ENCODE results near the gene TNNT2. TPM values are rescaled to one million over a fixed set of nuclear protein-coding genes. Genes with fewer than 3 reads are reported as not detected.

The TNNT2 gene
- total and polyA plus RNA-seq, 2 donors (not counting 3 experiments of a cell fraction or from before 2014, with no cell fraction given), result not detected

GRCh38 chr1:201393076-201393475 lies 15.6 kb upstream of the TNNT2 start:
- H4K20me1 ChIP-seq (replicated peaks; ENCODE audit: control insufficient read depth, extremely low read depth, insufficient read depth, low read length), result no peaks in the 10 kb centered on the region
- H3K4me1 ChIP-seq (ENCODE audit: control insufficient read depth, extremely low read depth, insufficient read depth, low read length), result no peaks in the 10 kb centered on the region
- TF ChIP-seq FOS (IDR thresholded peaks at IDR 0.05; ENCODE audit: borderline replicate concordance, insufficient read depth, low read length), result no peak
- no peak for TF ChIP-seq GATA2 (IDR thresholded peaks at IDR 0.05; ENCODE audit: insufficient read depth, insufficient read length, low read depth, low read length)
- no peak for TF ChIP-seq POLR2A (IDR thresholded peaks at IDR 0.05; ENCODE audit: low read depth, low read length)
- TF ChIP-seq, protein P1, sequence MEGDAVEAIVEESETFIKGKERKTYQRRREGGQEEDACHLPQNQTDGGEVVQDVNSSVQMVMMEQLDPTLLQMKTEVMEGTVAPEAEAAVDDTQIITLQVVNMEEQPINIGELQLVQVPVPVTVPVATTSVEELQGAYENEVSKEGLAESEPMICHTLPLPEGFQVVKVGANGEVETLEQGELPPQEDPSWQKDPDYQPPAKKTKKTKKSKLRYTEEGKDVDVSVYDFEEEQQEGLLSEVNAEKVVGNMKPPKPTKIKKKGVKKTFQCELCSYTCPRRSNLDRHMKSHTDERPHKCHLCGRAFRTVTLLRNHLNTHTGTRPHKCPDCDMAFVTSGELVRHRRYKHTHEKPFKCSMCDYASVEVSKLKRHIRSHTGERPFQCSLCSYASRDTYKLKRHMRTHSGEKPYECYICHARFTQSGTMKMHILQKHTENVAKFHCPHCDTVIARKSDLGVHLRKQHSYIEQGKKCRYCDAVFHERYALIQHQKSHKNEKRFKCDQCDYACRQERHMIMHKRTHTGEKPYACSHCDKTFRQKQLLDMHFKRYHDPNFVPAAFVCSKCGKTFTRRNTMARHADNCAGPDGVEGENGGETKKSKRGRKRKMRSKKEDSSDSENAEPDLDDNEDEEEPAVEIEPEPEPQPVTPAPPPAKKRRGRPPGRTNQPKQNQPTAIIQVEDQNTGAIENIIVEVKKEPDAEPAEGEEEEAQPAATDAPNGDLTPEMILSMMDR (IDR thresholded peaks at IDR 0.05; ENCODE audit: extremely low read depth in 1 of 2, insufficient read depth in 1 of 2, low read depth in 1 of 2, low read length in 2 of 2), result no peak
- TF ChIP-seq EZH2 (IDR thresholded peaks at IDR 0.05; ENCODE audit: borderline replicate concordance, low read depth, low read length, severe bottlenecking), result no peak
- no peak for TF ChIP-seq POLR2AphosphoS5 (IDR thresholded peaks at IDR 0.05; ENCODE audit: insufficient read depth, low read depth, low read length)
- TF ChIP-seq JUN (IDR thresholded peaks at IDR 0.05; ENCODE audit: borderline replicate concordance, insufficient read depth, insufficient read length, low read depth), result no peak
- no peak for TF ChIP-seq MYC (IDR thresholded peaks at IDR 0.05; ENCODE audit: low read depth, low read length)
- no peak for TF ChIP-seq MAX (IDR thresholded peaks at IDR 0.05; ENCODE audit: insufficient read depth, insufficient read length)
- no TSS peak for BruUV-seq (replicated peaks)
- H3K9me3 ChIP-seq (replicated peaks; ENCODE audit: control insufficient read depth, insufficient read depth, low read length), result no peaks in the 10 kb centered on the region
- no peaks in the 10 kb centered on the region for H3K9me1 ChIP-seq (replicated peaks; ENCODE audit: control insufficient read depth, extremely low read depth, insufficient read depth, low read length)
- peaks cover 15 to 24% of the 10 kb centered on the region in 2 experiments for H3K27me3 ChIP-seq (ENCODE audit: control insufficient read depth in 2 of 2, insufficient read depth in 2 of 2, low read length in 2 of 2)
- H2AFZ ChIP-seq (ENCODE audit: low read depth, low read length), result no peak overlapping the region
- H3K36me3 ChIP-seq (ENCODE audit: control insufficient read depth in 2 of 2, extremely low read depth in 1 of 2, insufficient read depth in 2 of 2, low read length in 2 of 2), result no peaks in the 10 kb centered on the region
- H3K4me2 ChIP-seq (ENCODE audit: insufficient read depth, low read length), result no peak overlapping the region
- ChIA-PET CTCF (interaction anchor here (1.2 to 1.4 kb wide), 2 partner anchors 13 to 42 kb away, joined by 5 to 6 read pairs; no protein-coding TSS in a partner anchor), POLR2A (no interaction called here)
- dilution Hi-C loops (cut with MboI; ENCODE audit: extremely low pct_ligation_motif_present, low sequenced_read_pairs), result no loop called here
- intact Hi-C loops (cut with micrococcal nuclease), result no loop called here
- DNase-seq (ENCODE audit: low read depth, low spot score), result no peak
- no peak overlapping the region for H3K4me3 ChIP-seq (replicated peaks in 1 of 3; ENCODE audit: insufficient read depth in 1 of 3, low read depth in 1 of 3, low read length in 3 of 3)
- FAIRE-seq, result no peak
- no peaks in the 10 kb centered on the region for H3K79me2 ChIP-seq (ENCODE audit: control insufficient read depth, insufficient read depth, low read length)
- H3K9ac ChIP-seq (replicated peaks; ENCODE audit: extremely low read depth, insufficient read depth, low read length), result no peak overlapping the region
- H3K27ac ChIP-seq (ENCODE audit: insufficient read depth, low read depth, low read length), result no peak overlapping the region

Measured in endothelial cell of umbilical vein (primary cell).